MCF 10A (cell line): ENCODE data around the gene IL17A. TPM values are rescaled to one million over a fixed set of nuclear protein-coding genes. Genes with fewer than 3 reads are reported as not detected.

Experiments
- BruUV-seq: library from RNA; stranded (reverse); fragments of 400-500 nt; replicated peaks from 2 replicates; lab custom pipeline; 2021; lab: Mats Ljungman, UMichigan
- CTCF ChIA-PET: fragments of 300-600 bp; sonication (Branson Sonifier 250); formaldehyde crosslinking; extraction: SDS; loops from one replicate; lab custom pipeline; 2021; ENCODE audit warnings: antibody characterized with exemption, inconsistent platforms; lab: Yijun Ruan, JAX
- POLR2A ChIA-PET: fragments of 300-600, 350-650 bp; sonication (Branson Sonifier 250); formaldehyde crosslinking; extraction: SDS; loops from one replicate; lab custom pipeline; 2020; ENCODE audit warnings: antibody characterized with exemption, inconsistent platforms; lab: Yijun Ruan, JAX
- DNase-seq: peaks from one replicate; pipeline ENCODE4 v3.0.0-alpha.2; 2018; ENCODE audit not compliant: unreplicated experiment
- H3K27ac Mint-ChIP-seq: one replicate; pipeline ENCODE4 v1.8.0; 2022; ENCODE audit warnings: mild to moderate bottlenecking, low read depth, mixed read lengths; ENCODE audit not compliant: unreplicated experiment
- H3K27me3 Mint-ChIP-seq: one replicate; pipeline ENCODE4 v1.8.0; 2022; ENCODE audit warnings: mixed read lengths; ENCODE audit not compliant: insufficient read depth, unreplicated experiment
- H3K36me3 Mint-ChIP-seq: one replicate; pipeline ENCODE4 v1.8.0; 2022; ENCODE audit warnings: mild to moderate bottlenecking, moderate library complexity, mixed read lengths; ENCODE audit not compliant: insufficient read depth, unreplicated experiment
- H3K4me1 Mint-ChIP-seq: one replicate; pipeline ENCODE4 v1.8.0; 2022; ENCODE audit warnings: mixed read lengths; ENCODE audit not compliant: insufficient read depth, unreplicated experiment
- H3K4me3 Mint-ChIP-seq: one replicate; pipeline ENCODE4 v1.8.0; 2022; ENCODE audit warnings: mild to moderate bottlenecking, moderate library complexity, mixed read lengths; ENCODE audit not compliant: unreplicated experiment
- H3K9me3 Mint-ChIP-seq: one replicate; pipeline ENCODE4 v1.8.0; 2022; ENCODE audit warnings: mixed read lengths; ENCODE audit not compliant: unreplicated experiment
- intact Hi-C: fragments of 100-400 bp; cut with micrococcal nuclease; formaldehyde crosslinking; loops from 2 replicates; pipeline ENCODE4 v1.14.1; 2022
- total RNA-seq: library from RNA; stranded (reverse); gene quantifications from 2 replicates; pipeline ENCODE4 v1.2.3, GENCODE V29; 2022
- TF ChIP-seq, protein P1 (sequence below): fragments of 200-600 bp; IDR thresholded peaks from one replicate; pipeline ENCODE4 v1.8.0; 2022; ENCODE audit warnings: antibody characterized with exemption, mild to moderate bottlenecking; ENCODE audit not compliant: unreplicated experiment

Gene IL17A
- total RNA-seq, 1 experiment from 2014 or later = not detected

DNA sequence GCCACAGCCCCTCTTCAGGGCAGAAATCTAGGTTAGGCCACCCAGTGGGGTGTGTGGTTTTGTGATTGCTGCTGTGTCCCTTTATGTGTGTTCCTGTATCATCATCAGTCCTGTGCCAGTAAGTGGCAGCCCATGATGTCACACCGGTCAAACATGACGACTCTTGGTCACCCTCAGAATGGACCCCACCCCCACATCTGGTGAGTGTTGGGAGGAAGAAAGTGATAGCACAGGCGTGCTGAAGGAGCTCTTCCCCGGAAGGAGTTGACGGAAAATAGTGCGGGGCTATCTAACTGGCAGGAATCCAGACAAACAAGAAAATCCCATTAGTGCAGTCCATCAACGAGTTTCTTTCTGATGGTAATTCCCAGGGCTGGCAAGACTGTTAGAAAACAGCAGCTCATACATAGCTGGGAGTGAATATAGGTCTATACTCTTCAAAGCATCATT lies 33.4 kb upstream of the IL17A start:
- intact Hi-C loops = no loop called here

DNA sequence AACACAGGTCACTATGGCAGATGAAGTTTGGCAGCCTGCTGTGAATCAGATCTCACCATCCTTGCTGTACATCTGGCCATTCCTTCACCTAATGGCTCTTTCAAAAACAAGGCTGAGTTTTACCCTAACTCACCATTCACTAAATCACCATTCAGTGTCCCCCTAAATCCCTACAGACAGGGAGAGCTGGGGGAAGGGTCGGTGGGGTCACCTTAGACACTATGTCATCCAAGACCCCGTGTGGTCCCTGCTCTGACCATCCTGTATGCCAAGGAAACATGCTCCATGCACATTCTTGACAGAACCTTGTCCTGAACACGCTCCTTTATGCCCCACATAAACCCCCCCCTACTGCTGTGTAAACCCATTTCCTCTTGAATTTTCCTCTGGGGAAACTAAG lies 31.8 kb upstream of the IL17A start:
- no peaks in the 10 kb centered on the region for H3K27me3 Mint-ChIP-seq
- H3K36me3 Mint-ChIP-seq = no peaks in the 10 kb centered on the region
- H3K4me1 Mint-ChIP-seq = peaks cover 31% of the 10 kb centered on the region
- ChIA-PET CTCF (interaction anchor here (0.6 to 4.8 kb wide), 11 partner anchors 9 to 803 kb away, joined by 3 to 29 read pairs (median 3); no protein-coding TSS in a partner anchor), POLR2A (interaction anchor here (0.6 to 1.4 kb wide), 5 partner anchors 9 to 128 kb away, joined by 3 to 4 read pairs (median 3); no protein-coding TSS in a partner anchor)
- peak overlapping the region; percentile 50 for H3K27ac Mint-ChIP-seq
- no peak for DNase-seq
- TF ChIP-seq, protein P1, sequence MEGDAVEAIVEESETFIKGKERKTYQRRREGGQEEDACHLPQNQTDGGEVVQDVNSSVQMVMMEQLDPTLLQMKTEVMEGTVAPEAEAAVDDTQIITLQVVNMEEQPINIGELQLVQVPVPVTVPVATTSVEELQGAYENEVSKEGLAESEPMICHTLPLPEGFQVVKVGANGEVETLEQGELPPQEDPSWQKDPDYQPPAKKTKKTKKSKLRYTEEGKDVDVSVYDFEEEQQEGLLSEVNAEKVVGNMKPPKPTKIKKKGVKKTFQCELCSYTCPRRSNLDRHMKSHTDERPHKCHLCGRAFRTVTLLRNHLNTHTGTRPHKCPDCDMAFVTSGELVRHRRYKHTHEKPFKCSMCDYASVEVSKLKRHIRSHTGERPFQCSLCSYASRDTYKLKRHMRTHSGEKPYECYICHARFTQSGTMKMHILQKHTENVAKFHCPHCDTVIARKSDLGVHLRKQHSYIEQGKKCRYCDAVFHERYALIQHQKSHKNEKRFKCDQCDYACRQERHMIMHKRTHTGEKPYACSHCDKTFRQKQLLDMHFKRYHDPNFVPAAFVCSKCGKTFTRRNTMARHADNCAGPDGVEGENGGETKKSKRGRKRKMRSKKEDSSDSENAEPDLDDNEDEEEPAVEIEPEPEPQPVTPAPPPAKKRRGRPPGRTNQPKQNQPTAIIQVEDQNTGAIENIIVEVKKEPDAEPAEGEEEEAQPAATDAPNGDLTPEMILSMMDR = no peak
- no peaks in the 10 kb centered on the region for H3K9me3 Mint-ChIP-seq
- intact Hi-C loops = no loop called here
- no TSS peak for BruUV-seq
- H3K4me3 Mint-ChIP-seq = peak overlapping the region; percentile 37

More for the DNA sequence above, 33.4 kb upstream of the IL17A start:
- no peaks in the 10 kb centered on the region for H3K36me3 Mint-ChIP-seq
- no TSS peak for BruUV-seq
- TF ChIP-seq, protein P1 = no peak
- peaks cover 29% of the 10 kb centered on the region for H3K4me1 Mint-ChIP-seq
- no peak overlapping the region for H3K4me3 Mint-ChIP-seq
- ChIA-PET POLR2A (interaction anchor here (0.6 kb wide), 1 partner anchor 12 kb away, joined by 3 read pairs; no protein-coding TSS in a partner anchor), CTCF (interaction anchor here (0.7 to 2.0 kb wide), 4 partner anchors 28 to 251 kb away, joined by 4 to 11 read pairs (median 4); no protein-coding TSS in a partner anchor)
- H3K27me3 Mint-ChIP-seq = no peaks in the 10 kb centered on the region
- no peak for DNase-seq
- H3K27ac Mint-ChIP-seq = no peak overlapping the region
- H3K9me3 Mint-ChIP-seq = no peaks in the 10 kb centered on the region

DNA sequence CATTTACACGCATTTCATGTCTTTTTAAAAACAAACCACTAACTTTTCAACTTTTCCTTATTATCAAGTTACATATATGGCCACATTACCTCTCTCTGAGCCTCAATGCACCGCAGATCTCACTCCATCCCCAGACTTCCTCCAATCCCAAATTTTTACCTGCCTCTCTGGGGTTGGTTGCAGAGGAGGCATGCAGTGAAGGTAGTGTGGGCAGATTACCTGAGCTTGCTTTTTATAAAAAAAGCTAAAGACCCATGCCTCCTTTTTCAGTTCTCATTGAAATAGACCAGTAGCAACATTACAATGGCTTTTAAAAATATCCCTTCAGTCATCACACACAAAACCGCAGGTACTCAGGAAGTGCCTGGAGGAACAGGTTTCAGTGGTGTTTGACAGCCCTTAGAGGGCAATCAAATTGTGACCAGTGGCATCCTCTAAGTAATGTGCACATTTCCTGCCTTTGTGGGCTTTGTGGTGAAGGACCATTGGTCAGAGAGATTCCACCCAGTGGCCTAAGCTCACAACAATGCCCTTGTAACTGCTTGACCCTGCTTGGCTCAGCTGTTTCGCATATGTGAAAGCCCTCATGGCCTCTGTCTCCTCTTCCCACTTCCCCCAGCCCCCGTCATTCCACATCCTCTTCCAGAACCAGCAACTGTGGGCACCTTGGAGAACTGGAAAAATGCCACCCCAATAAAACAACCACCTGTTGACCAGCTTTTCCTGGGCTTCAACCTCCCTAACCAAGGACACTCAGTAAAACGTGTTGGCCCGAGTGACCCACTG lies 30.2 kb upstream of the IL17A start:
- ChIA-PET POLR2A (interaction anchor here (0.8 to 0.9 kb wide), 2 partner anchors 14 to 128 kb away, joined by 3 read pairs; partner anchors contain the start of gene MCM3), CTCF (interaction anchor here (0.5 to 4.8 kb wide), 8 partner anchors 50 to 1644 kb away, joined by 3 to 29 read pairs (median 5); no protein-coding TSS in a partner anchor)
- Mint-ChIP-seq H3K36me3 (no peaks in the 10 kb centered on the region), H3K9me3 (no peaks in the 10 kb centered on the region), H3K27ac (no peak overlapping the region), H3K27me3 (no peaks in the 10 kb centered on the region), H3K4me1 (peaks cover 31% of the 10 kb centered on the region), H3K4me3 (no peak overlapping the region)
- TF ChIP-seq, protein P1 = no peak
- no peak for DNase-seq
- BruUV-seq = no TSS peak
- intact Hi-C loops = no loop called here

DNA sequence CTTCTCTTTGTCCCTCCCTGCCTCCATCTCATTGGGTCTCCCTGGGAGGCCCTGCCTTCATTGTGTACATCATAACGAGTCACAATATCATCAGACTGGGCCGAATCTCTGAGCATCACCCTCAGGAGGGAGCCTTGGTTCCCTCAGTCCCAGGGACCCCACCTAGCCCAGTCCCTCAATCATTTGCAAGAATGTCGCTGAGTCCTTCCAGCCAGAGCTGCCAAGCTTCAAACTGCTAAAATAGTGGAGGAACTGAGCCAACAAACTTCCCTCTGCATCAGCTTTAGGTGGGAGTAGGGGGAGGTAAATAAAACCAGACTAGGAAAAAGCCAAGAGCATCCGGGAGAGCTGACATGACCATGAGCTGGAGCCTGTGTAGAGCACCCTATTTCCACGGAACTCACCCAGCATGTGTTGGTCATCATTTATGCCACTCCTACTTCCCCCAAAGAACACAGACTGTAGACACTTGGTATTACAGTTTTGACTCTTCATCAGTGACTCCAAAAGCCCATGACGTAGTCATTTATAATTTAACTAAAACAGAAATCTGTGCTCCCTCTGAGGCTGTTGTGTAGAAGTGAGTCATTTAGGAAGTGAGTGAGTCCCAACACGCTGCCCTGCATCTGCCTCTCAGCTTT lies 28.8 kb upstream of the IL17A start:
- Mint-ChIP-seq H3K9me3 (no peaks in the 10 kb centered on the region), H3K36me3 (no peaks in the 10 kb centered on the region), H3K27me3 (no peaks in the 10 kb centered on the region), H3K4me3 (no peak overlapping the region), H3K27ac (peak overlapping the region; percentile 31), H3K4me1 (peaks cover 31% of the 10 kb centered on the region)
- intact Hi-C loops = no loop called here
- POLR2A ChIA-PET = no interaction called here
- DNase-seq = peak; percentile 26
- CTCF ChIA-PET = interaction anchor here (0.5 to 4.8 kb wide), 14 partner anchors 10 to 1507 kb away, joined by 3 to 29 read pairs (median 4); no protein-coding TSS in a partner anchor
- TF ChIP-seq, protein P1 = no peak
- no TSS peak for BruUV-seq
